ENCODE results near the gene ANGPT4. TPM values are rescaled to one million over a fixed set of nuclear protein-coding genes. Genes with fewer than 3 reads are reported as not detected.
"Not testable (repeated sequence)": the region's sequence is repeated elsewhere in the genome, so short reads cannot be mapped to it uniquely, and the experiment has no call there.

The ANGPT4 gene
- polyA plus RNA-seq, 5 donors = 0.03 to 0.10 (median 0.08) TPM; not detected in 1

DNA sequence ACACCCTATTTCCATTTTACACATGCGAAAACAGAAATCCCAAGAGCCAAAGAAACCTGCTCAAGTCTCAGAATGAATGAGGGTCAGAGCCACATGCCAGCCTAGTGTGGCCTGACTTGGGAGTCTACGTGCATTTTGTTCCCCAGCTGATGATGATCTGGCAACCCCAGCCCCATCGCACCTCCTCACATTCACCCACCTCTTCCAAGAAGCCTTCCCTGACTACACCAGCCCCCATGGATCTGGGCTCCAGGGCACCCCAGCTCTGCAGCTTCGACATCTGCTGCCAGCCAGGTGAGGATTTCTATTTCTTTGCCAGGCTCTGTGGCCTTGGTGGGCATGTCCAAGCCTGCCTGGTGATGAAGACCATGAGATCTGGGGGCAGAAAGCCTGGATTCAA, 41.0 kb downstream of the ANGPT4 start:
- no peak for DNase-seq

DNA sequence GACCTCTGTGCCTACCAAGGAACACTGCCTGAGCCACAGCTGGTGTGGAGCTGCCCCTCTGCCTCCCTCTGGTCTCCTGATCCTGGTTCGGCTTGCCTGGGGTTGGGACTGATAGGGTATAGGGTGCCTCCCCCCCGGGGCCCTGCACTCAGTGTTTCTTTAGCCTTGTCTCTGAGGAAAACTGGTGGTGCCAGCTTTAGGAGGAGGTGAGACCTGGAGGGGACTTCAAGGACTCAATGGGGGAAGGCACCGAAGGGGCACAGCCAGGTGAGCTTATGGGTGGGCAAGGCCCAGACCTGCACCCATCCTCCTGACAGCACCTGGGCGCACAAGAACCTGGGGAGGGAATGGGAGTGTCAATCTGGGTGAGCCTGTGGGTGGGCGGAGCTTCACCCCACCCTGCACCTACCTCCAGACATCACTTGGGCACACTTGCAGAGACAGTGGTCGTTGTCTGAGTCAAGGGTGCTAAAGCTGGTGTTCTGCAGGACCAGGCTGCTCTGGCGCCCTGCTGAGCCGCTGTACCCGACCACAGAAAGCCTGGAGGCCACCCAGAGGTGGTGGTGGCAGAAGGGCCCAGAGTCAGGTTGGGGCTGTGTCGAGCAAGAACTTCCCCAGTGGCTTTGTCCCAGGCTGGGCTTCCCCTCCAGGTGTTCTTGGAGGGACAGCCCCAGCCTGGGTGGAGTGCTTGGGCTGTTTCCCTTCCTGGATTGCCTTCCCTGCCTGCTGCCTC, 42.1 kb downstream of the ANGPT4 start:
- DNase-seq = no peak

DNA sequence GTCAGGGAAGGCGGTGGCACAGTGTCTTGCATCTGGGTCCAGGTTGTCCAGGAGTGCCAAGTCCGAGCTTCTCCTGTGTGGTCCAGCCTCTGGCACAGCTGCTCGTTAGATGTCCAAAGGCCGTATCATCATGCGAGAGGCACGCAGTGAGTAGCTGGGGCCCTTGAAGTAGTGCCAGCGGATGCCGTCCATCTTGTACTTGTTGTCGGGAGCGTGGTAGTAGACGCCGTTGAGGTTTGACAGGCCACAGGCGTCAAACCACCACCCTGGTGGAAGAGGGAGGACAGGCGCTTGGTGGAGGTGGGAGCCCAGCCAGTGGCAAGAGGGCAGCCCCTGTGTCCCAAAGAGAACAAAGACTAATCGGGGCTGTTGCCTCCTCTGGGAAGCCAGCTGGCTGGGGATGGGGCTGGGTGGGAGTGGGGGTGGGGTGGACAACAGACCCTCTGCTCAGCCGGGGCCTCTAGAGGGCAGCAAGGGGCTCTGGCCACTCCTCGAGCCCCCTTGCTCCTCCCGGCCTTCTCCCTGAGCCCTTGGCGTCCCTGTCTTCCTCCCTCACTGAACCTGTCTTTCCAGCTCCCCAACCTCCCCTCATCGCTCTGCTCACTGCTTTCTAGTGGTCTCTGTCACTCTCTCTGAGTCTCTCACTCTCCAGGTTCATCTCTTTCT, 43.1 kb downstream of the ANGPT4 start:
- no peak for DNase-seq

DNA sequence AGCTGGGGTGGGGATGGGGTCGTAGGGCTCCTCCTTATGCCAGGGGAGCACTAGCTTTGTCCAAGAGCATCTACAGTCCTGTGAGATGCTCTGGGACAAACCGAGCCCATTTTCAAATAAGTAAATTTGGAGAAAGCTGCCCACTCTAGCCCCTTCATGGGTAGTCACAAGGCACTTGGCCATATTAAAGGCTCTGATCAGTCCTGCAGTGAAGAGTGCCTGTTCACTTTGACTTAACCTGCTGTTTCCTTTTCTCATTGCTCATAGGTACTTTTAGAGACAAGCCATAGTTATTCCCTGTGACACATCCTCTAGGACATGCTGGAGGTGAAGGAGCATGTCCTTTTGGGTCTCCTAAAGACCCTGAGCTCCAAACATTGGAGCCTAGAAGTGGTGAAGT, 44.2 kb downstream of the ANGPT4 start:
- DNase-seq = no peak

DNA sequence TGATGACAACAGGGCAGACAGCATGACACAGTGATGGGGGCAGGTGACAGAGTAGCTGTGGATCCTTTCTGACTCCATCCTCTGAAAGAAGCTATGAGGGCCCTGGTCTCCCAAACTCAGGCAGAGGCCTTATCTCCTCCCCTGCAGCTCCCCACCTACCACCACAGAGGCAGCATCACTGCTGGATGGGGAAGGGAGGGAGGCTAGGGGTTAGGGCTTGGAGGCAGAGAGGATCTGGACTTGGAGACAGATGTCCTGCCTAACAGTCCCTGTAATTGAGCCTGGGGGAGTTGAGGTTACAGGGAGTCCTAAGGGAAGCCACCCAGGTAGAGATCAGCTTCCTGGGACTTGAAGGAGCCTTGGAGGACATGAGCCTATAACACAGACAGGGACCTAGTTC, 44.7 kb downstream of the ANGPT4 start:
- no peak for DNase-seq

DNA sequence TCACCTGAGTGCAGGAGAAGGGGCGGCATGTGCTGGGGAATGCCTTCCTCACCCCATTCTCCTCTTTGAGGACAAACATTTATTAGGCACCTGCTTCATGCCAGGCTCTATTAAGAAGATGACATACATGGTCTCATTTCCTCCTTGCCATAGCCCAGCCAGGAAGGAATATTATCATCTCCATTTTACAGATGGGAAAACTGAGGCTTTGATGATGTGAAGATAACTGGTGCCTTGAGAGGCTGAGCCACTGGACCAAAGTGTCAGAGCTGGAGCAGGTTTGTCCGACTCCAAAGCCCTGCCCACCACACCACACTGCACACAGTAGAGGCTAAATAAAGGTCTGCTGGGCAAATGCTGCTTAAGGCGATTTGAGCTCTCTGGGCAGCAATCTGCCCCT, 45.4 kb downstream of the ANGPT4 start:
- DNase-seq = no peak

DNA sequence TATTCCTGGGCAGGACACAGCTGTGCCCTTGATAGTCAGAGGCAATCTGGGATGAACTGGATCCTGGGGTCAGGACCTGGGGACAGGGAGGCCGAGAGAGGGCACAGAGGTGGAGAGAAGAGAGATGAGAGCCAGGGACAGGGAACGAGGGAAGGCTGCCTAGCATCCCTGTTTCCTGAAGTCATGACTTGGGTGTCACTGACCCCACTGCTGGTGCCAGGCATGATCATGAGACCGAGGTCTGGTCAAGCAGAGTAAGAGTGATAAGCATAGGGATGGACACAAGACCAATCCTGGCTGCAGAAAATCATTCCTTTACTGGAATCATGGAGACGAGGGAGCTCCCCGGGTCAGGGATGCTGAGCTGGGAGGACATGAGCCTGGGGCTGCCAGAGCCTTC, 46.5 kb downstream of the ANGPT4 start:
- no peak for DNase-seq

DNA sequence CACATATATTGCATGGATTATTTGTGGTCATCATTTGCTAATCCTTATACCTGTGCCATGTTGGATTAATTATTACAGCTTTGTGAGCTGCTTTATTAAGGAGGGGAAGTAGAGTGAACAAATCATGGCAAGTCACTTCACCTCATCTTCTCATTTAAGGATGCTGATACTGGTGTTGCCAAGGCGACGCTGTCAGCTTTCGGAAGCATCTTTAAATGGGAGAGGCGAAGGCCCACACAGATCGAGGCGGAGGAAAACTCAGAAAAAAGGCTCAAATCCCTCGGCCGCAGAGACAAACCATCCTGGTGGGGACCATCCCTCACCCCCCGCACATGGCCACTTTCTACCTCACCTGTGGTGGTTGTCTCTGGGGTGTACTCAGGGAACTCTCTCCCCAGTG, 47.9 kb downstream of the ANGPT4 start:
- no peak for DNase-seq

DNA sequence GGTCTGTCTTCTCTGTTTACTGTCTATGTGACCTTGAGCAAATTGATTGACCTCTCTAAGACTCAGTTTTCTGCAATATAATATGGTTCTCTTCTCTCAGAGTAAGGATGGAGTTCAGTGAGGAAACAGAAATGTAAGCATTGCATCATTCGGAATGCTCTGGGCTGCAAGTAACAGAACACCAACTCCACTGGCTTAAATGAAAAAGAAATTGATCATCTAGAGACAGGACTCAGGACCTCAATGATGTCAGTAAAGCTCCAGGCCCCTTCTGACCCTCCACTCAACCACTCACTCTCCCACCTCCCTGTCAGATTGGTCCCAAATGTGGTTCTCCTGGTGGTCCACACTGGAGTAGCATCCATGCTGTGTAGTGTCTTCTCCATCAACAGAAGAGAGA, 50.7 kb downstream of the ANGPT4 start:
- no peak for DNase-seq

DNA sequence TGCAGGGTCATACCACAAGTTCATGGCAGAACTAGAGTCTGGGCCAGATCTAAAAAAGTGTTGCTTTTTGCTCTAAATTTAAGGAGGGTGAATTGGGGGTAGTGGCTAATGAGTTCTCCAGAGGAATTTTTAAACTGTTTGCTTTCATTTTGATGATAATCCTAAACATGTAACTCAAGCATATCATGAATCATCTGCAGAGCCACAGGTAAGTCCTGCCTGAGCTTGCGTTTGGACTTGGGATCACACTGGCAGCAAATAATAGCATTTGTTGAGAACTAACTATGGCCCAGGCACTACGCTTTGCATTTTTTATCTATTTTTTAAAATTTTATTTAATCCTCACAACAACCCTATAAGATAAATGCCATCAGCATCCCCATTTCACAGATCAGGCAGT, 55.2 kb downstream of the ANGPT4 start:
- DNase-seq = no peak

DNA sequence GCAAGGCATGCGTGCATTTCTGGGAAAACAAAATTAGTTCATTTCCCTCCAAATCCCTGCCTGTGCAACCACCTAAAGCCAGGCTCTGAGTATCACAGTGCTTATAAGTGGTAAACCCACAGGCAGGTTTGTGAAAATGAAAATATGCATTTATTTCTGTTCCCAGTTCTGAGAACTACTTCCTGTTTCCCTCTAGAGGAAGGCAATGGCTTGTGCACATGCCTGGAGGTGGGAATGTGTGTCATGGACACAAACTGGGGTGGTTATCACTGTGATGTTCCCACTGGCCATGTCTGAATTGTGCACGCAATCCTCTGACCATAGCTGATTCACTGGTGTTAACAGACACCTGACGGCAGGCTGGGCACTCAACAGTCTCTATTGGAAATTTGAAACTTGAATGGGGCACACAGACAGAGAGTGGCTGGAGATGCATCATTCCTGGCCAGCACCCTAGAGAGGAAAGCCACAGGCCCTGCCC, 56.3 kb downstream of the ANGPT4 start:
- no peak for DNase-seq

DNA sequence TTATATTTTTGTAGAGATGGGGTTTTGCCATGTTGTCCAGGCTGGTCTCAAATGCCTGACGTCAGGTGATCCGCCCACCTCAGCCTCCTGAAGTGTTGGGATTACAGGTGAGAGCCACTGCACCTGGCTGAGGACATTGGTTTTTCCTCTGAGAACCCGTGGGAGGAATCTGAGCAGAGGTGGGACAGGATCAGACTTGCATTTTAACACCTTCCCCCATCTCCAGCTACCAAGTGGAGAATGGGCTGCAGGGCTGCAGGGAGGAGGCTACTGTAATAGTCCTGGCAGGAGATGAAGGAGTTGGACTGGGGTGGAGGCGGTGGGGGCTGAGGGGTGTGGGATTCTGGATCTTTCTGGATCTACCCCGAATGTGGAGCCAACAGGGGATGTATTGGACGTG, 58.1 kb downstream of the ANGPT4 start:
- no peak for DNase-seq

DNA sequence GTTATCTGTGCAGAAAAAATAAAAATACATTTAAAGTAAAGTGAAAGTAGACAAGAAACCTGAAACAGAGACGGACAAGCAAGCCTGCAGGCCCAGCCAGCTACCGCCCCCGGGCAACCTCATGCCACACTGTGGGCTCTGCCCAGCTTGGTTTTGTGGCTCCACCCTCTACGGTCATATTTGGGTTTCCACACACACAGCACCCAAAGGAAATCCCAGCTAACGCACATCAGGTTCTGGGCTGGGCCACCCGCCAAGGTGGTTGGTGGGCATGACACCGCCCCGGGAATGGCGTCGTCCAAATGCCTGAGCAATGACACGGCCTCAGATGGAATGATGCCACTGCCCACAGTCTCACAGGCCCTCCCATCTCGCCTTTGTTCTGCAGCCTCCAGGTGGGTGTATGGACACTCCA, 59.8 kb downstream of the ANGPT4 start:
- DNase-seq = no peak

DNA sequence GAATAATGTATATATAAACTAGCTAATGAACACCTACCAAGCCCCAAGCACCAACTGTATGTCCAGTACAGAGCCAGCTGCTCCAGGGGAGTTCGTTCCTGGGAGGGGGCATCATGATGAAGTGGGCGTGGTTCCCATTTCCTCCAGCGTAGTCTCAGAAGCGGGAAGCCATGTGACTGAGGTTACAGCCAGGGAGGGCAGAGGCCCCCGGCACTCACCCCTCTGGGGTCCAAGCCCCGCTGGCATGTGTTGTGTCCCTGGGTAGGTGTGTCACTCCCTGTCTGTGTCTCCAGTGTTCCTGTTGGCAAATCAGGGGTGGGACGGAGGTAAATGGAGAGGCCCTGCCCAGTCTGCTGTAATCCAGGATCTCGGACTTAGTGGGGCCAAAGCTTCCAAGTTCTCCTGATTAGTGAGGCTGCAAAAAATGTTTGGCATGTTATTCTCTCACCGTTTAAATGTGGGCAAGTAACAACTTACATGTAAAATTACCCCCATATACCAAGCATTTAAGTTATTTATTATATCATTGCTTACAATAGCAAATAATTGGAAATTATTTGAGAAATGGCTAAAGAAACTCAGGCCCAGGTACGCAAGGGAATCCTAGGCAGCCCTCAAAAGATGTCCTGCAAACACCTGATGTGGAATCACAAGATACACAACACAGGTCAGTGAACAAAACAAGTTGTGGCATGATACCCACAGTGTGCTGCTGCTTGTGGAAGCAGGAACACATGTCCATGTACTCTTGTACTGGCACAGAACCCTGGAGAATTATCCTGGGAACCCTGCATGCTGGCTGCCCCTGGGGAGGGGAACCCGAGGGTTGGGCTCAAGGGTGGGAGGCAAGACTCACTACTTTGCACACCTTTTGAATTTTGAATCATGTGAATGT, 60.4 kb downstream of the ANGPT4 start:
- DNase-seq = no peak

DNA sequence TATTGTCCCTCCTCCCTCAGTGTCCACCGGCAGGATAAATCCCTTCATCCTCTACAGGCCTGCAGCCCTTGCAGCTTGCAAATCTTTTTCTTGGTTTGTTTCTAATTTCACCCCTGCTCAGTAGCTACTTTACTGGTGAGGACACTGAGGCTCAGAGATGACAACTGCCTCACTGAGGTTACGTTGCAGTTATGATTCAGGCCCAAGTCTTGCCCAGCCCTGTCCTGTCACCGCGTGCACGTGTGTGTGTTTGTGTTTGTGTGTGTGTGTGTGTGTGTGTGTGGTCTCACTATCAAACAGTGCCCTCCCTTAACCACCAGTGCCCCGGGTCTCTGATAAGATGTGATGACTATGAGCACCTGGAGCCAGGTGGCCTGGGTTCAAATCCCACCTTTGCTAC, 61.5 kb downstream of the ANGPT4 start:
- no peak for DNase-seq

DNA sequence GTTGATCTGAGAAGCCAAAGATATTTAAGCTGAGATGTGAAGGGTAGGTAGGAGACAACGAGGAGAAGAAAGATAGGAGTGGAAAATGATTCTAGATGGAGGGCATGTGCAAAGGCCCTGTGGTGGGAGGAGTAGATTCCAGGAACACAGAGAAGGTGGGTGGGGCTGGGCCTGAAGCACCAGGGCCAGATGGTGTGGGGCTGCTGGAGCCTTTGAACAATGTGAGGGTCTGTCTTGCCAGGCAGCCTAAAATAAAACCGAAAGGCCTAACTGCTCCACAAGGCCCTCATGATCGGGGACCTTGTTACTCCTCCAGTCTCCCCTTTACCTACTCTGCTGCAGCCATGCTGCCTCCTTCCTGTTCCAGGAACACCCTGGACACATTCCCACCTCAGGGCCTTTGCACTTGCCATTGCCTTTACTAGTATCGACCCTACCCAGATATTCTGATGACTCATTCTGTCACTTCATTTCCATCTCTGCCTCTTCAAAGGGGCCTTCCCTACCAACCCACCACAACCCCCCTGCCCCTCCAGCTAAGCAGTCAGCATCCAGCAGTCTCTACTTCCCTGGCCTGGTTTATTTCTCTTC, 62.6 kb downstream of the ANGPT4 start:
- DNase-seq = no peak

DNA sequence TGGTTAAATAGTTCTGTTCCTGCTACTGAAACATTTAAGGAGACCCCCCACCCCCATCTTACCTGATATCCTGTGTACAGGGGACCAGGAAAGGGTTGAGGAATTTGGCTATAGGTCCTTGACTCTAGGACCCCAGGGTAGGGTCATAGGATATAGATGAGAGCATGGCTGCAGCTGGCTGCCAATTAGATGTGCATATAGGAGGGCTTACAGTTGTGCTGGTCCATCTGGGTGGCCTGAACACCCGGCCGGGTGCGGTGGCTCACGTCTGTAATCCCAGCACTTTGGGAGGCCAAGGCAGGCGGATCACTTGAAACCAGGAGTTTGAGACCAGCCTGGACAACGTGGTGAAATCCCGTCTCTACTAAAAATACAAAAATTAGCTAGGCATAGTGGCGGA, 67.4 kb downstream of the ANGPT4 start:
- DNase-seq = not testable (repeated sequence)

DNA sequence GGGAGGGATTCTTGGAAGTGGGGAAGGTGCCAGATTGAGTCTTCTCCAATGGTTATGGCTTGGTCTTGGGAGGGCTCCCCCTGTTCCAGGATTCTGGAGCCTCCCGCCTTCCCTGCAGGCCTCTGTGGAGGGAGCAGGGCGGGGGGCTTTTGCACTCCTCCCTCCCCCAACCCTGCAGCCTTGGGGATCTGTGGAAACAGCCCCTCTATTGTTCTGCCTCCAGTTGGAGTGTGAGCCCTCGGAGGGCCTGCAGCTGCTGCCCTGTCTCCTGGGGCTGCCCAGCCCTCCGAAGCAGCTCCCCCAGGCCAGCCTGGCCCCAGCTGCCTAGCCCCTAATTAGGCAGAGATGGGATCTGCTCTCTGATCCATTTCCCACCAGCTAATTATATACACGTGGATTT, 67.9 kb downstream of the ANGPT4 start:
- DNase-seq = no peak

DNA sequence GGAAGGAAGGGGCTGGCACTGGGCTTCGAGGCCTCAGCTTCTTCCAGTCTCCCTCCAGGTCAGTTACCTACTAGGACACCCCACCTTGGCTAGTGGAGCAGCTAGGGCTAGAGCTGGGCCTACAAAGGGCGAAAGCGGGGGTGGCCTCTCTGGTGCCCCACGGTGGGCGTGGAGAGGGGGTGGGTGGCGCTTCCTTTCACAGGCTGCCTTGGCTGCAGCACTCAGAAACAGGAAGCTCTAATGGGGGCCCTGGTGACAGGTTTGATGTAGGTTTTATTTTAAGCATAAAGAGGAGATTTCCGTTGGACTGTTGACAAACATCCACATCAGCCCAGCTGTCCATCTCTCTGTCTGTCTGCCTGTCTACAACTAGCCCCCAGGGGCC, 69.2 kb downstream of the ANGPT4 start:
- no peak for DNase-seq

DNA sequence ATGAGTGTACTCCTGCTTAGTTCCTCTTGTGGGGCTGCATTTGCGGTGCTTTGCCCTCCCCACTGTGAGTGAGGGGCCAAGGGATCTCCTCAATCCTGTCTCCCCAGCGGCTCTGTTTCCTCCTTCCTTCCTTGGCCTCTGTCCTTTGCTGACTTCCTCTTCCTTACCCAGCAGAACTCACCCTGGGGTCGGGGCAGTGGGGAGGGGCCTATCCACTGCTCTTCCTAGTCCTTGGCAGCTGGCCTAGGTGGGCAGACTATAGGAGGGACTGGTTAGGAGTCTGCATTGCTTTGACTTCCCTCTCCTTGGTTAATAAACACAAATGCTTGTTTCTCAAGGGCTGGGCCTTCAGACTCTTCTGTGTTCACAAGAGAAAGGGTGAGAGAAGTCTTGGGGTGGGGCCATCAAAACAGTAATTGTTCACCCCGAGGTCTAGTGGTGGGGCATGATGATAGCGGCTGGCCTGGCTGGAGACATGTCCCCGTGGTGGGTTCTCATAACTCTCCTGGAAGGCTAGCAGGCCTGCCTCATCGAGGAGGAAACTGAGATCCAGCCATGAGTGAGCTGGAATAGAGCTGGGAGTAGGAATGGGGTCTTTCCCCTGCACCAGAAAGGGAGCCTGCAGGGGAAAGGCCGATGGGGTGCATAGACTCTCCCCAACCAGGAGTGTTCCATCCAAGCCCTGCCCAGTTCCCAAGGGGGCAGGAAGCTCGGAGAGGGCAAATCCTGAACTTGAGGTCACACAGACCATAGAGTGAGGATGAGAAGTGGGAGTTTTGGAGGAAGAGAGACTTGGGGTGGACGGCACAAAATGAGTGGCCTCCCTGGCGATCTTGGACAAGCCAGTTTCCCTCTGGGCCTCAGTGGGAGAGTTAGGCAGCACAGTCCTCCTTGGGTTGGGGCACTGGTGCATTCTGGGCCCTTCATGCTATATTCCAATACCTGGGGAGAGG, 69.9 kb downstream of the ANGPT4 start:
- DNase-seq = no peak

All from right lung (tissue), 5 donors.